ENCODE measurements around the gene CPT1C. TPM values are rescaled to one million over a fixed set of nuclear protein-coding genes. Genes with fewer than 3 reads are reported as not detected.
A peak's percentile ranks its signal among the peaks of the same experiment; 100 is the strongest.

CPT1C gene
- polyA plus RNA-seq, 2 of the 4 experiments (the other 2 are of a cell fraction): 8.5 to 15.4 TPM

DNA sequence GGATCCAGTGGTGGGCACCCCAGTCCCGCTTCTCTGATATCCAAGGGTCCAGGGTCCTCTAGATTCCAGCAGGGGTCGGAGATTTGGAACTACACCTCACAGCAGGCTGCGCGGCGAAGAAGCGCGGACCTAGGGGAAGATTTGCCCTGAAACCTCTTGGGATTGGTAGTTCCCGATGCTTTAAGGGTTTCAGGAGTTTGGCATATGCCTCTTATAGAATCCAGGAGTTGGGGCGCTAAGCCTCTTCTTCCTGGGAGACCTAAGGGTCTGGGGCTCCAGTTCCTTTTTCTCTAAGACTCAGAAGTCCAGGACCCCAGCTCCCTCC lies 24.8 kb upstream of the CPT1C start:
- peak overlapping the region; percentile 79 to 86 for H3K27ac ChIP-seq
- peak overlapping the region; percentile 91 for H3K4me2 ChIP-seq
- peak overlapping the region; percentile 65 for H3K4me3 ChIP-seq
- DNase-seq (ENCODE audit: low read depth in 1 of 2, low spot score in 1 of 2): peak in 1 of 2 experiments; percentile 47
- WGBS (ENCODE audit: missing lambda C conversion rate): 1% methylated on average over 9 of the region's 9 CpGs
- peaks cover 14% of the 10 kb centered on the region for H3K4me1 ChIP-seq
- FAIRE-seq: no peak
- ChIA-PET POLR2A (interaction anchor here (1.2 to 2.6 kb wide), 4 partner anchors 10 to 101 kb away, joined by 4 to 41 read pairs (median 20); partner anchors contain the start of genes AP2A1, PRMT1, RRAS and SCAF1), CTCF (interaction anchor here (12.2 to 21.2 kb wide), 2 partner anchors 9 to 22 kb away, joined by 117 to 326 read pairs; partner anchors contain the start of genes PRMT1, RRAS and SCAF1)
- 0 out of 2 replicates have a peak, but pooled peaks have one; percentile 30 for TF ChIP-seq TP53 (CRISPR knock-in tag; IDR thresholded peaks at IDR 0.05)
- no peak for TF ChIP-seq KDM5A (IDR thresholded peaks at IDR 0.05)
- peak; percentile 34; the same call in 1 of the 2 replicates for TF ChIP-seq FOSB (CRISPR knock-in tag; IDR thresholded peaks at IDR 0.05)
- peak; percentile 10 to 24; a peak in 5 of 6 replicates for ATAC-seq
- H3K9me3 ChIP-seq: no peaks in the 10 kb centered on the region

DNA sequence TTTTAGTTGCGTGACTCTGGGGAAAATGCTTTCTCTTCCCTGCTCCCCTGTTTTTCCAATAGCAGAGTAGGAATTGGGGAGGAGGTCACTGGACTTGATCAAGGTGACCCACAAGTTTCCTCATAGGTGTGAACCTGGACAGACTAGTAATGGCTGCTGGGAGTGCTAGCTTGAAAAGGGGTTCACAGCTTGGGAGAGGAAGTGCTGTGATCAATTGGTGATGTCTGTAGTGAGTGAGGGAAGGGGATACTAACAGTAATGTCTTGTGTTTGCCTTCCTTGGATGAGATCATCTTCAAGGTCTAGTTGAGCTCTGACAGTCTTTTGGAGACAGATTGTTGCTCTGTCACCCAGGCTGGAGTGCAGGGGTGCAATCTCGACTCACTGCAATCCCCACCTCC lies 23.4 kb upstream of the CPT1C start:
- WGBS (ENCODE audit: missing lambda C conversion rate): 93% methylated on average over 2 of the region's 2 CpGs
- Histone ChIP-seq H3K4me3 (no peak overlapping the region), H3K27ac (no peak overlapping the region), H3K4me1 (peaks cover 22% of the 10 kb centered on the region), H3K9me3 (no peaks in the 10 kb centered on the region), H3K4me2 (peak overlapping the region; percentile 91; the same call in 1 of the 3 replicates)
- no peak for ATAC-seq
- POLR2A ChIA-PET: interaction anchor here (2.1 kb wide), 1 partner anchor 9 kb away, joined by 11 read pairs; the partner anchor contains the start of gene PRMT1
- no peak for FAIRE-seq
- no peak for DNase-seq (ENCODE audit: low read depth in 1 of 2, low spot score in 1 of 2)
- TF ChIP-seq GATA3 (IDR thresholded peaks at IDR 0.05; ENCODE audit: borderline replicate concordance) (no peak), EP300 (IDR thresholded peaks at IDR 0.05) (no peak), TFCP2L1 (CRISPR knock-in tag; IDR thresholded peaks at IDR 0.05) (no peak), FOXS1 (CRISPR knock-in tag; IDR thresholded peaks at IDR 0.05) (no peak), NR3C1 (IDR thresholded peaks at IDR 0.05) (no peak), EHF (CRISPR knock-in tag; IDR thresholded peaks at IDR 0.05) (no peak), CHD4 (IDR thresholded peaks at IDR 0.05; ENCODE audit: borderline replicate concordance) (no peak), CHD2 (IDR thresholded peaks at IDR 0.05; ENCODE audit: low read length, partially characterized antibody) (no peak), PHF8 (IDR thresholded peaks at IDR 0.05; ENCODE audit: borderline replicate concordance, low read depth) (no peak), TP53 (CRISPR knock-in tag; IDR thresholded peaks at IDR 0.05) (no peak), MAFK (IDR thresholded peaks at IDR 0.05; ENCODE audit: partially characterized antibody) (no peak), RNF2 (IDR thresholded peaks at IDR 0.05; ENCODE audit: borderline replicate concordance, low read depth) (no peak), BHLHE40 (IDR thresholded peaks at IDR 0.05; ENCODE audit: low read depth, low read length) (no peak), NPAS2 (CRISPR knock-in tag; IDR thresholded peaks at IDR 0.05; ENCODE audit: borderline replicate concordance) (no peak)
- TF ChIP-seq, protein P1, sequence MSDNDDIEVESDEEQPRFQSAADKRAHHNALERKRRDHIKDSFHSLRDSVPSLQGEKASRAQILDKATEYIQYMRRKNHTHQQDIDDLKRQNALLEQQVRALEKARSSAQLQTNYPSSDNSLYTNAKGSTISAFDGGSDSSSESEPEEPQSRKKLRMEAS (IDR thresholded peaks at IDR 0.05): no peak
- TF ChIP-seq, protein P2, sequence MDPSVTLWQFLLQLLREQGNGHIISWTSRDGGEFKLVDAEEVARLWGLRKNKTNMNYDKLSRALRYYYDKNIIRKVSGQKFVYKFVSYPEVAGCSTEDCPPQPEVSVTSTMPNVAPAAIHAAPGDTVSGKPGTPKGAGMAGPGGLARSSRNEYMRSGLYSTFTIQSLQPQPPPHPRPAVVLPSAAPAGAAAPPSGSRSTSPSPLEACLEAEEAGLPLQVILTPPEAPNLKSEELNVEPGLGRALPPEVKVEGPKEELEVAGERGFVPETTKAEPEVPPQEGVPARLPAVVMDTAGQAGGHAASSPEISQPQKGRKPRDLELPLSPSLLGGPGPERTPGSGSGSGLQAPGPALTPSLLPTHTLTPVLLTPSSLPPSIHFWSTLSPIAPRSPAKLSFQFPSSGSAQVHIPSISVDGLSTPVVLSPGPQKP (IDR thresholded peaks at IDR 0.05; ENCODE audit: low read depth, low read length): no peak
- TF ChIP-seq, protein P3, sequence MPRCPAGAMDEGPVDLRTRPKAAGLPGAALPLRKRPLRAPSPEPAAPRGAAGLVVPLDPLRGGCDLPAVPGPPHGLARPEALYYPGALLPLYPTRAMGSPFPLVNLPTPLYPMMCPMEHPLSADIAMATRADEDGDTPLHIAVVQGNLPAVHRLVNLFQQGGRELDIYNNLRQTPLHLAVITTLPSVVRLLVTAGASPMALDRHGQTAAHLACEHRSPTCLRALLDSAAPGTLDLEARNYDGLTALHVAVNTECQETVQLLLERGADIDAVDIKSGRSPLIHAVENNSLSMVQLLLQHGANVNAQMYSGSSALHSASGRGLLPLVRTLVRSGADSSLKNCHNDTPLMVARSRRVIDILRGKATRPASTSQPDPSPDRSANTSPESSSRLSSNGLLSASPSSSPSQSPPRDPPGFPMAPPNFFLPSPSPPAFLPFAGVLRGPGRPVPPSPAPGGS (IDR thresholded peaks at IDR 0.05): no peak
- TF ChIP-seq, protein P4, sequence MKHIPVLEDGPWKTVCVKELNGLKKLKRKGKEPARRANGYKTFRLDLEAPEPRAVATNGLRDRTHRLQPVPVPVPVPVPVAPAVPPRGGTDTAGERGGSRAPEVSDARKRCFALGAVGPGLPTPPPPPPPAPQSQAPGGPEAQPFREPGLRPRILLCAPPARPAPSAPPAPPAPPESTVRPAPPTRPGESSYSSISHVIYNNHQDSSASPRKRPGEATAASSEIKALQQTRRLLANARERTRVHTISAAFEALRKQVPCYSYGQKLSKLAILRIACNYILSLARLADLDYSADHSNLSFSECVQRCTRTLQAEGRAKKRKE (CRISPR knock-in tag; IDR thresholded peaks at IDR 0.05; ENCODE audit: low read depth): no peak
- TF ChIP-seq, protein P5, sequence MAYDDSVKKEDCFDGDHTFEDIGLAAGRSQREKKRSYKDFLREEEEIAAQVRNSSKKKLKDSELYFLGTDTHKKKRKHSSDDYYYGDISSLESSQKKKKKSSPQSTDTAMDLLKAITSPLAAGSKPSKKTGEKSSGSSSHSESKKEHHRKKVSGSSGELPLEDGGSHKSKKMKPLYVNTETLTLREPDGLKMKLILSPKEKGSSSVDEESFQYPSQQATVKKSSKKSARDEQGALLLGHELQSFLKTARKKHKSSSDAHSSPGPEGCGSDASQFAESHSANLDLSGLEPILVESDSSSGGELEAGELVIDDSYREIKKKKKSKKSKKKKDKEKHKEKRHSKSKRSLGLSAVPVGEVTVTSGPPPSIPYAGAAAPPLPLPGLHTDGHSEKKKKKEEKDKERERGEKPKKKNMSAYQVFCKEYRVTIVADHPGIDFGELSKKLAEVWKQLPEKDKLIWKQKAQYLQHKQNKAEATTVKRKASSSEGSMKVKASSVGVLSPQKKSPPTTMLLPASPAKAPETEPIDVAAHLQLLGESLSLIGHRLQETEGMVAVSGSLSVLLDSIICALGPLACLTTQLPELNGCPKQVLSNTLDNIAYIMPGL (CRISPR knock-in tag; IDR thresholded peaks at IDR 0.05; ENCODE audit: borderline replicate concordance): no peak
- CTCF ChIA-PET: interaction anchor here (1.2 to 21.2 kb wide), 4 partner anchors 5 to 32 kb away, joined by 3 to 326 read pairs (median 166); partner anchors contain the start of genes BCL2L12, IRF3 and PRMT1
